ENCODE measurements around the gene ZNF862.

Gene ZNF862

GRCh38 chr7:149830997-149831740 is 7.0 kb upstream of the ZNF862 start:
- Histone ChIP-seq H3K27ac (ENCODE audit: insufficient read depth, low read length, poor library complexity, severe bottlenecking) (no peak overlapping the region), H3K27me3 (replicated peaks; ENCODE audit: control insufficient read depth, insufficient read depth, low read length, poor library complexity, severe bottlenecking) (peaks cover 3% of the 10 kb centered on the region), H3K9me3 (ENCODE audit: control insufficient read depth, low read length) (no peaks in the 10 kb centered on the region), H3K4me1 (ENCODE audit: control insufficient read depth, insufficient read depth, low read length, poor library complexity, severe bottlenecking) (no peaks in the 10 kb centered on the region), H3K36me3 (ENCODE audit: control insufficient read depth, insufficient read depth, low read length) (no peaks in the 10 kb centered on the region), H3K4me3 (ENCODE audit: insufficient read depth, low read depth, low read length, poor library complexity, severe bottlenecking) (no peak overlapping the region)
- DNase-seq = no peak

GRCh38 chr7:149831741-149832219 is 6.4 kb upstream of the ZNF862 start:
- Histone ChIP-seq H3K27ac (ENCODE audit: insufficient read depth, low read length, poor library complexity, severe bottlenecking) (no peak overlapping the region), H3K27me3 (replicated peaks; ENCODE audit: control insufficient read depth, insufficient read depth, low read length, poor library complexity, severe bottlenecking) (peaks cover 3% of the 10 kb centered on the region), H3K36me3 (ENCODE audit: control insufficient read depth, insufficient read depth, low read length) (no peaks in the 10 kb centered on the region), H3K4me1 (ENCODE audit: control insufficient read depth, insufficient read depth, low read length, poor library complexity, severe bottlenecking) (no peaks in the 10 kb centered on the region), H3K4me3 (ENCODE audit: insufficient read depth, low read depth, low read length, poor library complexity, severe bottlenecking) (no peak overlapping the region), H3K9me3 (ENCODE audit: control insufficient read depth, low read length) (no peaks in the 10 kb centered on the region)
- no peak for DNase-seq

GRCh38 chr7:149832332-149833041 is 5.7 kb upstream of the ZNF862 start:
- no peak for DNase-seq

GRCh38 chr7:149833495-149834130 is 4.6 kb upstream of the ZNF862 start:
- Histone ChIP-seq H3K27ac (ENCODE audit: insufficient read depth, low read length, poor library complexity, severe bottlenecking) (no peak overlapping the region), H3K27me3 (replicated peaks; ENCODE audit: control insufficient read depth, insufficient read depth, low read length, poor library complexity, severe bottlenecking) (peaks cover 3% of the 10 kb centered on the region), H3K4me3 (ENCODE audit: insufficient read depth, low read depth, low read length, poor library complexity, severe bottlenecking) (no peak overlapping the region), H3K4me1 (ENCODE audit: control insufficient read depth, insufficient read depth, low read length, poor library complexity, severe bottlenecking) (no peaks in the 10 kb centered on the region), H3K9me3 (ENCODE audit: control insufficient read depth, low read length) (no peaks in the 10 kb centered on the region), H3K36me3 (ENCODE audit: control insufficient read depth, insufficient read depth, low read length) (no peaks in the 10 kb centered on the region)
- DNase-seq = no peak

More at GRCh38 chr7:149832332-149833041, 5.7 kb upstream of the ZNF862 start:
- Histone ChIP-seq H3K27ac (ENCODE audit: insufficient read depth, low read length, poor library complexity, severe bottlenecking) (no peak overlapping the region), H3K27me3 (replicated peaks; ENCODE audit: control insufficient read depth, insufficient read depth, low read length, poor library complexity, severe bottlenecking) (peaks cover 3% of the 10 kb centered on the region), H3K4me1 (ENCODE audit: control insufficient read depth, insufficient read depth, low read length, poor library complexity, severe bottlenecking) (no peaks in the 10 kb centered on the region), H3K4me3 (ENCODE audit: insufficient read depth, low read depth, low read length, poor library complexity, severe bottlenecking) (no peak overlapping the region), H3K9me3 (ENCODE audit: control insufficient read depth, low read length) (no peaks in the 10 kb centered on the region), H3K36me3 (ENCODE audit: control insufficient read depth, insufficient read depth, low read length) (no peaks in the 10 kb centered on the region)

- DNase-seq = no peak
- peaks cover 9% of the 10 kb centered on the region for H3K4me1 ChIP-seq (ENCODE audit: control insufficient read depth, insufficient read depth, low read length, poor library complexity, severe bottlenecking)
- H3K27me3 ChIP-seq (replicated peaks; ENCODE audit: control insufficient read depth, insufficient read depth, low read length, poor library complexity, severe bottlenecking) = peaks cover 3% of the 10 kb centered on the region
- no peaks in the 10 kb centered on the region for H3K9me3 ChIP-seq (ENCODE audit: control insufficient read depth, low read length)
- H3K27ac ChIP-seq (ENCODE audit: insufficient read depth, low read length, poor library complexity, severe bottlenecking) = no peak overlapping the region
- H3K36me3 ChIP-seq (ENCODE audit: control insufficient read depth, insufficient read depth, low read length) = no peaks in the 10 kb centered on the region
- no peak overlapping the region for H3K4me3 ChIP-seq (ENCODE audit: insufficient read depth, low read depth, low read length, poor library complexity, severe bottlenecking)
These were observed 3.6 kb upstream of the ZNF862 start for GRCh38 chr7:149834601-149835000.

- H3K27ac ChIP-seq (ENCODE audit: insufficient read depth, low read length, poor library complexity, severe bottlenecking) = no peak overlapping the region
- no peaks in the 10 kb centered on the region for H3K36me3 ChIP-seq (ENCODE audit: control insufficient read depth, insufficient read depth, low read length)
- no peaks in the 10 kb centered on the region for H3K9me3 ChIP-seq (ENCODE audit: control insufficient read depth, low read length)
- peaks cover 3% of the 10 kb centered on the region for H3K27me3 ChIP-seq (replicated peaks; ENCODE audit: control insufficient read depth, insufficient read depth, low read length, poor library complexity, severe bottlenecking)
- no peak overlapping the region for H3K4me3 ChIP-seq (ENCODE audit: insufficient read depth, low read depth, low read length, poor library complexity, severe bottlenecking)
- no peak for DNase-seq
- H3K4me1 ChIP-seq (ENCODE audit: control insufficient read depth, insufficient read depth, low read length, poor library complexity, severe bottlenecking) = peaks cover 9% of the 10 kb centered on the region
These were observed 1.7 kb upstream of the ZNF862 start for GRCh38 chr7:149836434-149836833.

GRCh38 chr7:149837564-149838223 is 481 bp upstream of the ZNF862 start:
- H3K27ac ChIP-seq (ENCODE audit: insufficient read depth, low read length, poor library complexity, severe bottlenecking) = peak overlapping the region; percentile 16
- H3K36me3 ChIP-seq (ENCODE audit: control insufficient read depth, insufficient read depth, low read length) = no peaks in the 10 kb centered on the region
- no peaks in the 10 kb centered on the region for H3K27me3 ChIP-seq (replicated peaks; ENCODE audit: control insufficient read depth, insufficient read depth, low read length, poor library complexity, severe bottlenecking)
- H3K9me3 ChIP-seq (ENCODE audit: control insufficient read depth, low read length) = no peaks in the 10 kb centered on the region
- peaks cover 9% of the 10 kb centered on the region for H3K4me1 ChIP-seq (ENCODE audit: control insufficient read depth, insufficient read depth, low read length, poor library complexity, severe bottlenecking)
- no peak for DNase-seq
- no peak overlapping the region for H3K4me3 ChIP-seq (ENCODE audit: insufficient read depth, low read depth, low read length, poor library complexity, severe bottlenecking)

- Histone ChIP-seq H3K36me3 (ENCODE audit: control insufficient read depth, insufficient read depth, low read length) (no peaks in the 10 kb centered on the region), H3K27me3 (replicated peaks; ENCODE audit: control insufficient read depth, insufficient read depth, low read length, poor library complexity, severe bottlenecking) (no peaks in the 10 kb centered on the region), H3K4me1 (ENCODE audit: control insufficient read depth, insufficient read depth, low read length, poor library complexity, severe bottlenecking) (peaks cover 9% of the 10 kb centered on the region), H3K4me3 (ENCODE audit: insufficient read depth, low read depth, low read length, poor library complexity, severe bottlenecking) (peak overlapping the region; percentile 82), H3K9me3 (ENCODE audit: control insufficient read depth, low read length) (no peaks in the 10 kb centered on the region), H3K27ac (ENCODE audit: insufficient read depth, low read length, poor library complexity, severe bottlenecking) (peak overlapping the region; percentile 68)
- no peak for DNase-seq
These were observed 825 bp downstream of the ZNF862 start for GRCh38 chr7:149838992-149839408.

GRCh38 chr7:149839933-149840332 is 1.8 kb downstream of the ZNF862 start:
- Histone ChIP-seq H3K27ac (ENCODE audit: insufficient read depth, low read length, poor library complexity, severe bottlenecking) (no peak overlapping the region), H3K4me3 (ENCODE audit: insufficient read depth, low read depth, low read length, poor library complexity, severe bottlenecking) (no peak overlapping the region), H3K4me1 (ENCODE audit: control insufficient read depth, insufficient read depth, low read length, poor library complexity, severe bottlenecking) (peaks cover 9% of the 10 kb centered on the region), H3K36me3 (ENCODE audit: control insufficient read depth, insufficient read depth, low read length) (peaks cover 3% of the 10 kb centered on the region), H3K27me3 (replicated peaks; ENCODE audit: control insufficient read depth, insufficient read depth, low read length, poor library complexity, severe bottlenecking) (no peaks in the 10 kb centered on the region), H3K9me3 (ENCODE audit: control insufficient read depth, low read length) (no peaks in the 10 kb centered on the region)
- no peak for DNase-seq
